Osteoblast (primary cell): ENCODE results near the gene CKM. TPM values are rescaled to one million over a fixed set of nuclear protein-coding genes. Genes with fewer than 3 reads are reported as not detected.

Source experiments
- DNase-seq: peaks from one replicate; pipeline ENCODE4 v3.0.0; 2011; ENCODE audit warnings: low spot score, mixed read lengths; ENCODE audit not compliant: insufficient read length; ENCODE audit errors: missing footprints
- H2AFZ ChIP-seq: 2 replicates; pipeline ENCODE4 v1.6.0; 2011; ENCODE audit warnings: mild to moderate bottlenecking, low read length
- H3K27ac ChIP-seq: 2 replicates; pipeline ENCODE4 v1.5.1; 2011; ENCODE audit warnings: mild to moderate bottlenecking, low read depth, low read length, moderate library complexity
- H3K27me3 ChIP-seq: 2 replicates; pipeline ENCODE4 v1.6.0; 2012; ENCODE audit warnings: mild to moderate bottlenecking, control low read depth, inconsistent platforms, low read length, moderate library complexity; ENCODE audit not compliant: insufficient read depth
- H3K36me3 ChIP-seq: 2 replicates; pipeline ENCODE4 v1.5.1; 2011; ENCODE audit warnings: mild to moderate bottlenecking, low read length, control low read depth, moderate library complexity; ENCODE audit not compliant: insufficient read depth
- H3K4me1 ChIP-seq: 2 replicates; pipeline ENCODE4 v1.5.1; 2011; ENCODE audit warnings: mild to moderate bottlenecking, low read length, control low read depth, moderate library complexity; ENCODE audit not compliant: insufficient read depth
- H3K4me2 ChIP-seq: 2 replicates; pipeline ENCODE4 v1.6.0; 2011; ENCODE audit warnings: mild to moderate bottlenecking, low read length; ENCODE audit not compliant: insufficient read depth
- H3K4me3 ChIP-seq: fragments of 200-600 bp; sonication (generic); 3 replicates; pipeline ENCODE4 v1.5.1; 2012; ENCODE audit warnings: mild to moderate bottlenecking, low read length, inconsistent platforms; ENCODE audit not compliant: insufficient read depth
- H3K79me2 ChIP-seq: 2 replicates; pipeline ENCODE4 v1.6.0; 2012; ENCODE audit warnings: mild to moderate bottlenecking, low read length, control low read depth, inconsistent platforms; ENCODE audit not compliant: insufficient read depth
- H3K9me3 ChIP-seq: 2 replicates; pipeline ENCODE4 v1.5.1; 2011; ENCODE audit warnings: low read depth, low read length, control low read depth
- H4K20me1 ChIP-seq: 2 replicates; pipeline ENCODE4 v1.6.0; 2012; ENCODE audit warnings: mild to moderate bottlenecking, low read length, control low read depth; ENCODE audit not compliant: insufficient read depth
- CTCF ChIP-seq: IDR thresholded peaks from 2 replicates; pipeline ENCODE4 v1.5.1; 2011; ENCODE audit warnings: mild to moderate bottlenecking, low read depth, low read length, moderate library complexity; ENCODE audit errors: extremely low read depth
- total RNA-seq: library from RNA; depleted of rRNA; stranded (reverse); fragments of >200 nt; gene quantifications from 2 replicates; pipeline ENCODE4 v1.2.3, GENCODE V29; 2012

The CKM gene
- total RNA-seq, result under 0.01 and 0.36 TPM in 2 replicates

- H3K79me2 ChIP-seq, result no peaks in the 10 kb centered on the region
- peak within 1 kb of the TSS; percentile 50 for H3K4me3 ChIP-seq
- peaks cover 4% of the 10 kb centered on the region for H3K27me3 ChIP-seq
- H3K4me2 ChIP-seq, result peak within 1 kb of the TSS; percentile 76
- H3K4me1 ChIP-seq, result peaks cover 13% of the 10 kb centered on the region
- H4K20me1 ChIP-seq, result no peaks in the 10 kb centered on the region
- H3K9me3 ChIP-seq, result no peaks in the 10 kb centered on the region
- H3K36me3 ChIP-seq, result no peaks in the 10 kb centered on the region
- peak within 1 kb of the TSS; percentile 68 for H2AFZ ChIP-seq
- no peak for TF ChIP-seq CTCF
- DNase-seq, result peak; percentile 74
- no peak within 1 kb of the TSS for H3K27ac ChIP-seq
Measured at GRCh38 chr19:45322744-45323281, at the start of gene CKM. Gene CKM (minus strand): TSS chr19:45322875. CDS start chr19:45319713, 3,162 bp downstream.

GRCh38 chr19:45370410-45371204, 47.9 kb upstream of the CKM start, which contains the start of gene ERCC2:
Gene ERCC2 (minus strand): TSS chr19:45370573. CDS start chr19:45370540, 33 bp downstream.
- Histone ChIP-seq H3K79me2 (peaks cover 27% of the 10 kb centered on the region), H3K27ac (peak within 1 kb of the TSS; percentile 84), H3K4me3 (peak within 1 kb of the TSS; percentile 87), H4K20me1 (no peaks in the 10 kb centered on the region), H3K4me2 (peak within 1 kb of the TSS; percentile 79), H3K9me3 (no peaks in the 10 kb centered on the region), H3K27me3 (no peaks in the 10 kb centered on the region), H2AFZ (peak within 1 kb of the TSS; percentile 94), H3K36me3 (peaks cover 10% of the 10 kb centered on the region), H3K4me1 (peaks cover 5% of the 10 kb centered on the region)
- TF ChIP-seq CTCF, result no peak
- peak; percentile 100 for DNase-seq

GRCh38 chr19:45368737-45369340, 46.2 kb upstream of the CKM start:
- H3K27me3 ChIP-seq, result no peaks in the 10 kb centered on the region
- H3K4me1 ChIP-seq, result peaks cover 5% of the 10 kb centered on the region
- DNase-seq, result peak; percentile 64
- H3K4me3 ChIP-seq, result peak overlapping the region; percentile 87
- H3K27ac ChIP-seq, result no peak overlapping the region
- H3K4me2 ChIP-seq, result peak overlapping the region; percentile 71
- H3K36me3 ChIP-seq, result peaks cover 19% of the 10 kb centered on the region
- no peaks in the 10 kb centered on the region for H4K20me1 ChIP-seq
- no peaks in the 10 kb centered on the region for H3K9me3 ChIP-seq
- no peak overlapping the region for H2AFZ ChIP-seq
- TF ChIP-seq CTCF, result no peak
- peaks cover 30% of the 10 kb centered on the region for H3K79me2 ChIP-seq

GRCh38 chr19:45368127-45368526, 45.5 kb upstream of the CKM start:
- H3K4me2 ChIP-seq, result peak overlapping the region; percentile 71
- peak; percentile 49 for DNase-seq

More at GRCh38 chr19:45368127-45368526, 45.5 kb upstream of the CKM start:
- H3K27me3 ChIP-seq, result no peaks in the 10 kb centered on the region
- H2AFZ ChIP-seq, result no peak overlapping the region
- H4K20me1 ChIP-seq, result no peaks in the 10 kb centered on the region
- peaks cover 30% of the 10 kb centered on the region for H3K79me2 ChIP-seq
- H3K27ac ChIP-seq, result no peak overlapping the region
- no peak overlapping the region for H3K4me3 ChIP-seq
- no peaks in the 10 kb centered on the region for H3K9me3 ChIP-seq
- peaks cover 5% of the 10 kb centered on the region for H3K4me1 ChIP-seq
- peaks cover 25% of the 10 kb centered on the region for H3K36me3 ChIP-seq
- no peak for TF ChIP-seq CTCF
